ENCODE results near the gene CD55.

- TF ChIP-seq POLR2A (IDR thresholded peaks at IDR 0.05) (no peak), CTCF (IDR thresholded peaks at IDR 0.05) (no peak)
Observed at GRCh38 chr1:207315435-207315834, 6.0 kb upstream of the CD55 start.

Measured in adrenal gland (tissue), 5 donors.